ENCODE measurements around the gene DPY30.

DPY30 gene

DNA sequence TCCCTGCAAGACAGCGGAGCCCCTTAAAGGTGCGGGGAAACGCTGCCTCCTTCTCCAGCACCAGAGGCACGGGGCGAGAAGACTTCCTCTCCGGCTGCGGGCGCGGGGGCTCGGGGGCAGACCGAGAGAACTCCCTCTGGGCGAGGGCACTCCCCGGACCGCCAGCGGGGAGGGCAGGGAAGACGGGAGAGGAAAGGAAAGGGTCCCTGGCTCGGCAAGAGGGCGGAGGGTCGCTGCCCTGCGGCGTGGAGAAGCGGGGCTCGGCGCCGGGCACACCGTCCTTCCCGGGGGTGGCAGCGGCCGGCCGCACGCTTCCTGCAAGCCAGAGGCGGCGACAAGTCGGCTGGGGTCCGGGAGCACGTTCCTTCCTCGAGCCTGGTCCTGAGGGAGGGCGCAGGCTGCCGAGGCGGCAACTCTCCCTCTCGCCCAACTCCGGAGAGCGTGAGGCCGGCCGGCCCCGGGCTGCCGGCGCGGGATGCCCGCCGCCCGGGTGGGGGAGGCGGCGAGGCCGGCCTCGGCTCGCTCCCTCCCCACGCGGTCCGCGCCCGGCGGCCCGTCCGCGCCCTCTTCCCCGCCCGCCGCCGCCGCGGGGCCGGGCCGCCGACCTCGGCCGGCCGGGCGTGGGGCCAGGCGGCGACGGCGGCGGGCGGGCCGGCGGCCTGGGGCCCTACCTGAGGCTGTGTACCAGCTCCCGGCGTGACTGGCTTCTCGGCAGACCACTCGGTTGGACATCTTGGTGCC is 29.9 kb downstream of the DPY30 start:
- DNase-seq, result no peak

- no peak for DNase-seq
These were observed 30.6 kb downstream of the DPY30 start for GRCh38 chr2:32008805-32009515.

GRCh38 chr2:32007121-32007391 is 32.5 kb downstream of the DPY30 start:
- no peak for DNase-seq

GRCh38 chr2:32005371-32005976 is 34.1 kb downstream of the DPY30 start:
- DNase-seq, result no peak

GRCh38 chr2:32003791-32004190 is 35.8 kb downstream of the DPY30 start:
- no peak for DNase-seq

DNA sequence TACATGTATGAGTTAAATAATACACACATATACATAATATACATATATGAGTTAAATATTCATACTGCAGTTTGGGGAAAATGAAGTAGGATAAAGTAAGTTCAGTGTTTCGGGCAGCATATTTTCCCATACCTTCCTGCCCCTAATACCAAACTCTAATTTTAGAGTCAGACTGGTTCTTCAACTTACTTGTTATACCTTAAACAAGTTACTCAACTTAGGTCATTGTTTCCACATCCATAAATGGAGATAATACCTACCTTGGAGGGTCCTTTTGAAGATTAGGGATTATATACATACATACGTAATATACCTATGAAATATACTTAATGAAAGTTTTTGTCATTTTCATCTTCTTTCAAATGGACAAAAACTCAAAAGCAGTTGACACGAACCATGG is 37.2 kb downstream of the DPY30 start:
- DNase-seq, result no peak

GRCh38 chr2:31999438-31999837 is 40.2 kb downstream of the DPY30 start:
- DNase-seq, result no peak

DNA sequence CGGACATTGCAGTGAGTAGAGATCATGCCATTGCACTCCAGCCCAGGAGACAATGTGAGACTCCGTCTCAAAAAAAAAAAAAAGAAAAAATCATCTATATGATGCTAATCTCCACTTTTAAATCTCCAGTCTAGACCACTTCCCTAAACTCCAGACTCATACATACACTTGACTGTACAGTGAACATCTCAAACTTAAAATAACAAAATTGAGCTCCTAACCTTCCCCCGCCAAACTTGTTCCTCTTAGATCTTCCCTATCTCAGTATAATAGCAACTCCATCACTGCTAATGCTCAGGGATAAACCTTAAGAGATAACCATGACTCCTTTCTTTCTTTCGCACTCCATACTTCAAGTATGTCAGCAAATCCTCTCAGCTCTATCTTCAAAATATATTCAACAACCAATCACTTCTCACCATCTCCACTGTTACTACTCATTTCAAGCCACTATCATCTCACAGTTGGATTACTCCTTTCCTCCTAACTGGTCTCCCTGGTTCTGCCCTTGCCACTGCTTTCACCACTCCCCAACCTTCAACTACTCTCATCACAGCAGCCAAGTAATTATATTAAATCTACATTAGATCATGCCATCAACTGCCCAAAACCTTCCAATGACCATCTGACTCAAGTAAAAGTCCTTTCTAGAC is 40.7 kb downstream of the DPY30 start:
- DNase-seq, result no peak

- DNase-seq, result no peak
These were observed 42.0 kb downstream of the DPY30 start for GRCh38 chr2:31997653-31998052.

- DNase-seq, result no peak
These were observed 42.9 kb downstream of the DPY30 start for GRCh38 chr2:31996571-31997150.

- DNase-seq, result no peak
These were observed 46.7 kb downstream of the DPY30 start for GRCh38 chr2:31992934-31993333.

- DNase-seq, result no peak
These were observed 47.5 kb downstream of the DPY30 start for GRCh38 chr2:31992025-31992579.

- no peak for DNase-seq
These were observed 49.7 kb downstream of the DPY30 start for GRCh38 chr2:31989946-31990345.

DNA sequence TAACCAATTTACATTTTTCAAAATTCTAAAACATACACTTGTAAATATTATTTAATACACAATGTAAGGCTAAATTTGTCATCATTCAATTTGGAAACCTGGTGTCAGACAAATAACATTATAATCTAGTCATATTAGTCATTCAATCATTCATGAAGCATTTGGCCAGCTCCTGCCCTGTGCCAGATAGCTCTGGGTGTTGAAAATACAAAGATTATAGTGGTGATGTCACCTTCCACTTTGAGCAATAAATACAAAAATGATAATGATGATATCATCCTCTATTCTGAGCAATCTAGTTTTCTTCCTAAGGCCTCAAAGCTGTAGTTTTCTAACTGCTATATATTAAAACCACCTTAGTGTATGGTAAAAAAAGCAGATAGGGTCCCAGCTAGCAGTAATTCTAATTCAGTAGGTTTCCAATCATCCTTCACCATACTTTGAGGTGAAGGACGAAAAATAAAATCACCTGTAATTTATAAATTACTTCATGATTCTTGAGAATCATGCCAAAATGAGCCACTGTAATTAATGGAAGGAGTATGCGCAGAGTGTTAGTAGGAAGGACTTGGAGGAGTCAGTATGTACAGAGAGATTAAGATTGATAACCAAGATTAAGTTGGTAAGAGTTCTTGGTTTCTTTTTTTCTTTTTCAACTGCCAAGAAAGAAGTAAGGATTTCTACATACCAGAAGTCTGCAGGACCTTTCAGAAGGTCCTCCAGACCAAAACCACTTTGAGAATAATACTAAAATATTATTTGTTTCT is 52.0 kb downstream of the DPY30 start:
- no peak for DNase-seq

GRCh38 chr2:31986906-31987305 is 52.7 kb downstream of the DPY30 start:
- DNase-seq, result no peak

- no peak for DNase-seq
These were observed 55.7 kb downstream of the DPY30 start for GRCh38 chr2:31983762-31984467.

DNA sequence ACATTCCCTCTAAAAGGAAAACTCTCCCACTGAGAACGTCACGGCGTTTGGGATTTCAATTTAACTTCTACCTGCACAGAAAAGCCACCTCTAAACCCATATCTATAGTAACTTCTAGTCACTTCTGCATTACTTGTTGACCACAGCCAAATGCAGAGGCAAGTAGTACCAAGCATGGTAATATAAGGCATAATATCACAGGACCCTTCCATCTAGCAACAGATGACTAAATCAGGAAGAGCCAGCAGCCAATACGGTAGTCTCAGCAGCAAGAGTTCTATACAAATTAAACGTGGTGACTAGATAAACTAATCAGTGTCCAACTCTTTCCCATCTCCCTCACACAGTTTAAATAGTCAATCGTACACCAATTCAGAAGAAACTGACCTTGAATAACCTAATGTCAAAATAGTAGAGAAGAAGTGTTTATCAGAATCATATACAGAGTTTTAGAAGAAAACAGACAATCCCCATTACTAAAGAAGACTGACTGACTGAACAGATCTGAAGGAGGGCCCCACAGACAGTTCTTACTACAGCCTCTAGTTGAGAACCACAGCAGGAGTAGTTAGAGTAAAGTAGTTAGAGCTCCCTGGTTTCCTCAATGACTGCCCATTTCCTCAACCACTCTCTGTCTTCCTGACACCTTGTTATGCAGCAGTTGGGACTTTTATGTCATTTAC is 58.8 kb downstream of the DPY30 start:
- no peak for DNase-seq

- no peak for DNase-seq
These were observed 59.6 kb downstream of the DPY30 start for GRCh38 chr2:31979956-31980355.

- no peak for DNase-seq
These were observed 60.6 kb downstream of the DPY30 start for GRCh38 chr2:31979018-31979417.

DNA sequence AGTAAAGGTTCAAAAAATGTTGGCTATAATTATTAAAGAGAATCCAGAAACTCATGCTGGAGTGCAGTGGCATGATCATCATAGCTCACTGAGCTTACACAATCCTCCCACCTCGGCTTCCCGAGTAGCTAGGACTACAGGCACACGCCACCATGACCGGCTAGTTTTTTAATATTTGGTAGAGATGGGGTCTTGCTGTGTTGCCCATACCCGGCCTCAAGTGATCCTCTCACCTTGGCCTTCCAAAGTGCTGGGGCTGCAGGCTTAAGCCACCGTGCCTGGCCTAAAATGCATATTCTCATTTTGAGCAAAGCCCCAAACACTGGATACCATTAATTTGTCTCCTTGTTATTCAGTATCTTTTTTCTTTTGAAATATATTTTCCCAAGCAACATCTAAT is 61.2 kb downstream of the DPY30 start:
- no peak for DNase-seq
